Effector memory CD8-positive, alpha-beta T cell (primary cell): ENCODE measurements around the gene MBD5.

Experiments
- ATAC-seq: fragments of 150-1000 bp; cut with Tn5 transposase; replicated peaks from 2 replicates; pipeline ENCODE4 v1.10.0; 2021; ENCODE audit warnings: mild to moderate bottlenecking, moderate library complexity
- DNase-seq, 3 experiments: peaks; one replicate each; pipeline ENCODE4 v3.0.0; 2021
- H3K27ac Mint-ChIP-seq, 2 donors: one replicate each; pipeline ENCODE4 v1.8.0; 2022; ENCODE audit warnings: mild to moderate bottlenecking in 2 of 2, mixed read lengths in 2 of 2, moderate library complexity in 2 of 2
- H3K27me3 Mint-ChIP-seq, 2 donors: one replicate each; pipeline ENCODE4 v1.8.0; 2022; ENCODE audit warnings: mixed read lengths in 2 of 2
- H3K36me3 Mint-ChIP-seq: one replicate; pipeline ENCODE4 v1.8.0; 2022; ENCODE audit warnings: mild to moderate bottlenecking, moderate library complexity, mixed read lengths; ENCODE audit not compliant: insufficient read depth
- H3K4me1 Mint-ChIP-seq, 2 donors: one replicate each; pipeline ENCODE4 v1.8.0; 2022; ENCODE audit warnings: low read depth in 2 of 2, mixed read lengths in 2 of 2
- H3K4me3 Mint-ChIP-seq, 2 donors: one replicate each; pipeline ENCODE4 v1.8.0; 2022; ENCODE audit warnings: mild to moderate bottlenecking in 2 of 2, mixed read lengths in 2 of 2, moderate library complexity in 2 of 2
- H3K9me3 Mint-ChIP-seq, 2 donors: one replicate each; pipeline ENCODE4 v1.8.0; 2022; ENCODE audit warnings: mixed read lengths in 2 of 2

The MBD5 gene

DNA sequence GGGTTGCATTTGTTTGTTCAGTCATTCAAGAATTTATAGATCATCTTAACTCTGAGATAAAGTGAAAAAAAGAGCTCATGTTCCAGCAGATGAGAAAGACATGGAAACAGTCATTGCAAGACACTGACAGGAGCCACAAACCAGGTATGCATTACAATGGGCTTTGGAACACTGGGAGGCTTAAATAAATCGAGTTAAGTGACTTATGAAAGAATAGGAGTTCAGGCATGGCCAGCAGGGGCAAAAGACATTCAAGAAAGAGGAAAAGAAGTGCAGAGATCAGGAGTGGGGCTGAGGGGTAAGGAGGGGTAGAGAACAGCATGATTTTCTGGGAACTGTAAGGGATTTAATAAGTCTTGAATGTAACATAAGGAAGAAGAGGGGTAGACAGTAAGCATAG is 502.4 kb downstream of the MBD5 start:
- ATAC-seq = no peak
- H3K27ac Mint-ChIP-seq = peak overlapping the region; percentile 48 to 93
- H3K27me3 Mint-ChIP-seq = no peaks in the 10 kb centered on the region
- H3K4me1 Mint-ChIP-seq = peaks cover 32% of the 10 kb centered on the region in 2 donors
- peaks cover 4% of the 10 kb centered on the region for H3K36me3 Mint-ChIP-seq
- no peaks in the 10 kb centered on the region for H3K9me3 Mint-ChIP-seq
- DNase-seq = no peak
- no peak overlapping the region for H3K4me3 Mint-ChIP-seq

DNA sequence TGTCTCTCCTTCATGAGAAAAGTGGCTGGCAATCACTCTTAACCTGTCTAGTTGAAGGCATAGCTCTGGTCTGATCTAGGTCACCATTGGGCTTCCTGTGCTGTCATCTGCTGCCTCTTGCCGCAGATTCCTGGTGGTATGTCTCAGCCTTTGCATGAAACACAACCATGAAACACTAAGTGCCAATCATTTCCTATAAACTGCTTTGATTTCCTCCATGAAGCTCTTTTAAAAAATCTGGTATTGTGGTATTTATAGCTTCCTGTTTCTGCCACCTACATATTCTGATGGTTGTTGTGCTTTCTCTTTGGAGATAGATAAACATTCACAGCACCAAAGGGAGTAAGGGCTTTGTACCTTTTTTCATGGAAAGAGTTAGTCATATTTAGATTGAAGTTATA is 503.6 kb downstream of the MBD5 start:
- Mint-ChIP-seq H3K9me3 (no peaks in the 10 kb centered on the region), H3K36me3 (peaks cover 6% of the 10 kb centered on the region), H3K27me3 (no peaks in the 10 kb centered on the region), H3K4me3 (peak overlapping the region; percentile 9 to 68), H3K4me1 (peaks cover 34 to 37% of the 10 kb centered on the region in 2 donors), H3K27ac (peak overlapping the region; percentile 48 to 93)
- DNase-seq (peak; percentile 26 to 48 (median 47)), ATAC-seq (peak; percentile 96)

DNA sequence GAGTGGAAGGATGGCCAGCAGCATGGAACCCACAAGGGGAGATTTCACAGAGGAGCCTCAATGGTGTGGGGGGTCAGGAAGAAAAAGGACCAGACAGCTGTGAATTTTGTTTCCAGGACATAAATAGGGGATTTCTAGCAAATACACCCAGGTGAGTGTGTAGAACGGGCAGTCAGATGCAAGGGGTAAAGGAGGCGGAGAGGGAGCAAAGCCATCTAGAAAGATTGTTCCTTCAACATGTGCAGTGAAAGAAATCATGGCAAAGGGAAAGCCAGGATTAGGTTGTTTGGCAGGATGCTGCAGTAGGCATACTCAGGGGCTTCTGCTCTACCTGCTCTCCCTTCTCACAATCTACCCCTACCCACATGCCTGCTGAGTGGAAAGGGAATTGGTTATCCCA is 504.2 kb downstream of the MBD5 start:
- Mint-ChIP-seq H3K27me3 (no peaks in the 10 kb centered on the region), H3K9me3 (no peaks in the 10 kb centered on the region), H3K4me1 (peaks cover 34 to 41% of the 10 kb centered on the region in 2 donors), H3K4me3 (peak overlapping the region; percentile 9 to 68), H3K27ac (peak overlapping the region; percentile 48 to 93), H3K36me3 (peaks cover 9% of the 10 kb centered on the region)
- no peak for DNase-seq
- ATAC-seq = no peak

DNA sequence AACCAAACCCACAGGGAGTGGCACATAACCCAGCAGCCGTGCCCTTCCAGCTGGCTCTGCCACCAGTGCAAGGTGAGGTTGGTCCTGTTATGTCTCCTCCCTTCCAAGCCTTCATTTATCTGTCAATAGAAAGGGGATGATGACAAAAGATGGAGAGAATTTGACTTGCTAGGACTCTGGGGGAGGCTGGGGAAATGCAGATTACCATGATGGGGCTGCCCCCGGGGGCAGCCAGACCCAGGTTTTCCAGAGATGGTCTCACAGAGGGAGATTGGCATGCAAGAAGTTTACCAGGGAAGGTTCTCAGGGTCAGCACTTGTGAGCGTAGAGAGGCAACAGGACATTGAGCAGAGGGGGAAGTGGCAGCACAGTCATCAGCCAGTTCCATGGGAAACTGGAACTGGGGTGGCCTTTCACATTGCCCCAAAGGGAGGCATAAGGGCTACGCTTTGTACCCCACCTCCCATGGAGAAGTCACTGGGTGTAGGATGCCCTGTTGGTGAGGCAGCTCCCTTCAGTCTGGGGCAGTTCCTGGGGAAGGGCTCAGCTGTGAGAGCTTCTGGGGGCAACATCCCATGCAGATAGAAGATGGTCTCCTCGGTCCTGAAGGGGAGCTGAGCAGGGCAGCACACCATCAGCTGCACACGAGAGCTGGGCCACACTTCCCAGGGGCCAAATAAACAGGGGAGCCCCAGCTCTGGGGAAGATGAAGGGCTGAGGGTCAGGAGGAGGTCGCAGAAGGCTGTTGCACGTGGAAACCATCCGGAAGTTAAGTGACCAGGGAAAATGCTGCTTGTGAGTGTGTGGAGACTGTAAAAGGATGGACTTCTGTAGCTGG is 505.8 kb downstream of the MBD5 start:
- H3K4me3 Mint-ChIP-seq = peak overlapping the region; percentile 3 to 69
- peak overlapping the region in 1 of 2 donors; percentile 83 for H3K27ac Mint-ChIP-seq
- DNase-seq = no peak
- no peaks in the 10 kb centered on the region for H3K27me3 Mint-ChIP-seq
- ATAC-seq = no peak
- peaks cover 34 to 45% of the 10 kb centered on the region in 2 donors for H3K4me1 Mint-ChIP-seq
- peaks cover 9% of the 10 kb centered on the region for H3K36me3 Mint-ChIP-seq
- H3K9me3 Mint-ChIP-seq = no peaks in the 10 kb centered on the region

DNA sequence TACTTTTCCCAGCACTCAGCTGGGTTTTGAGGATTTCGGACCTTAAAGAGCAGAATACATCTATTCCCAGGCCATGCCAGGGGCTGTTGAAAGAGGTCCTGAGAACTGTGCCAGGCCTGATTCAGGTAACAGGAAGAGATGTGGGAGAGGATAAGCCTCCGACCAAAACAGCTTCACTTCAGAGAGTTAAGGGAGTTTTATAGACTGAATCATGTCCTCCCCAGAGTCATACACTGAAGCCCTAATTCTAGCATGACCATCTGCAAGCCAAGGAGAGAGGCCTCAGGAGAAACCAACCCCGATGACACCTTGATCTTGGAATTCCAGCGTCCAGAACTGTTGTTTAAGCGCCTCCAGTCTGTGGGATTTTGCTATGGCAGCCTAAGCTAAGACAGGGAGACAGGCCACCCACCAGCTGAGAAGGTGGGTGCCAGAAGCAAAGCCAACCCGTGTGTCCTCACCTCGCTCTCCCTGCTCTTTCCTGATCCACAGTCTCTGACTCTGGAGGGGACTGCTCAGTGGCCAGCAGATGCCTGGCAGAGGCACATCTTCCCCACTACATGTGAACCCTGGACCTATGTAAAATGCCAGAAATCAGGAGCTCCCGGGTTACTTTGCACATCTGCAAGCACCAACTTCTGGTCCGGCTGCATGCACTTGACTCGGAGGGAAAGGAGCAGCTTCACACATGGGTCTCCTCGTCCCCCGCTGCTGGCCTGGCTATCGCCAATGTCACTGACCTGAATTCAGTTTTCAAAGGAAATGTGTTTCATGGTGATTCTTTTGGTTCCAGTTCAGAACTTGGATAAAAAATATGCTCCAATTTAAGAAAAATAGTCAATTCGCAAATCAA is 506.8 kb downstream of the MBD5 start:
- Mint-ChIP-seq H3K4me1 (peaks cover 34 to 45% of the 10 kb centered on the region in 2 donors), H3K27me3 (no peaks in the 10 kb centered on the region), H3K4me3 (peak overlapping the region; percentile 34 to 69), H3K27ac (peak overlapping the region; percentile 9 to 83), H3K36me3 (peaks cover 9% of the 10 kb centered on the region), H3K9me3 (no peaks in the 10 kb centered on the region)
- ATAC-seq = no peak
- no peak for DNase-seq

DNA sequence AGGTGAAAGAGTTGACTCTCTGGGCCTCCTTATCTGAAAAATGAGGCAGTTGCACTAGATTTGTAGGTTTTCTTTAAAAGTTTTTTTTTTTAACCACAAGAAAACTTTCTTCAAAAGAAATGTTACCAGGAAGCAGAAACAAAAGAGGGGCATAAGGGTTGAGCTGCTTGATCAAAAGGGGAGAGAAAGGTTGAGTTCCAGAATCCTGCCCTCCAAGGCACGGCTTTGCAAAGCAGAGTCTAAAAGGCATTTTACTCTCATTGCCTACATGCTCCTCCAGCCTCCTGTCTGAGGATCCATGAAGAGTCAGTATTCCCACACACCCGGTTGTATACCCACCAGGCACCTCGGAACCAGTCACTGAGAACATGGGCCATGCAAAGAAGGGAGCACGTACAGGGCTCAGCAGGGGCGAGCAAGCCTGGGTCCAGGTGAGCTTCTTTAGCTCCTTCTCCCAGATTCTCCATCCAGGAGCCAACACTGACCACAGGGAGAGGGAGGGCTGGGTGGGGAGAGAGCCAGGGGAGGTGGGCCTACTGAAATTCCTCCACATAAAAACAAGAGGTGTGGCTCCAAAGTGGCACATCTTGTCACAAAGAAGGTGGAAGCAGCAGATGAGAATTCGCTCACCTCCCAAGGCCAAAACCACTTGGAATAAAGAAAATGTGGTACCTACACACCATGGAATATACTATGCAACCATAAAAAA is 507.6 kb downstream of the MBD5 start:
- ATAC-seq (no peak), DNase-seq (no peak)
- Mint-ChIP-seq H3K4me1 (peaks cover 29 to 41% of the 10 kb centered on the region in 2 donors), H3K27ac (peak overlapping the region; percentile 9 to 83), H3K9me3 (no peaks in the 10 kb centered on the region), H3K27me3 (no peaks in the 10 kb centered on the region), H3K36me3 (peaks cover 9% of the 10 kb centered on the region), H3K4me3 (peak overlapping the region; percentile 34 to 69)

DNA sequence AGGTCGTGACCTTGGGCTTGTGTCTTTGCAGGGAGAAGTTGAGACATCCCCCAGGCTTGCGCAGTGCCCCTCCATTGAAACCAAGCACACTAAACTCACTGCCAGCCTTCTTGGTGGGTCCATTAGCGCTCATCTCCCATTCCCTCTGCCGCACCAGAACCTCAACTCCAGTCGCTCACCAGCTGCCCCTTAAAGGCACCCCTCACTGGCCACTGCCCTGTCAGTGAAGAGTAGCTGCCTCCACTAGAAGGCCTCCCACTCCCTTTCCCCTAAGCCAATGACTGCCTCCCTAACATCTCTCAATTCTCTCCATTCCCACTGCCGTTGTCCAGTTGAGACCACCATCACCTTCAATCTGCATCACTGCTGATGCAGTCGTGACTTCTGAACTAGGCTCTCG is 508.9 kb downstream of the MBD5 start:
- no peak overlapping the region for H3K27ac Mint-ChIP-seq
- H3K27me3 Mint-ChIP-seq = no peaks in the 10 kb centered on the region
- peaks cover 9% of the 10 kb centered on the region for H3K36me3 Mint-ChIP-seq
- ATAC-seq = no peak
- H3K4me1 Mint-ChIP-seq = peaks cover 19 to 38% of the 10 kb centered on the region in 2 donors
- DNase-seq = no peak
- no peaks in the 10 kb centered on the region for H3K9me3 Mint-ChIP-seq
- no peak overlapping the region for H3K4me3 Mint-ChIP-seq

DNA sequence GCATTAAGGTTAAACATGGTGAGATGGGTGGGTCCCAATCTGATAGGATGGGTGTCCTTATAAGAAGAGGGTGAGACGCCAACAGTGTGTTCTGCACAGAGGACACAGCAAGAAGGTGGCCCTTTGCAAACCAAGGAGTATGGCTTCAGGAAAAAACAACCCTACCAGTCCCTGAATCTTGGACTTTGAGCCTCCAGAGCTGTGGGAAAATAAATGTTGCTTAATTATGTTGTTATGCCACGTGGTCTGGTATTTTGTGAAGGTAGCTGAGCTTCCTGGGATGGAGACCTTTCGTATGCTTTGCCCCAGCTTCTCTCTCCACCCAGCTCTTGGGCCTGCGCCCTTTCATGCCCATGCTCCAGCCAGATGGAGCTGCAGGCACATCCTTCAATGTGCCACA is 509.5 kb downstream of the MBD5 start:
- peaks cover 9% of the 10 kb centered on the region for H3K36me3 Mint-ChIP-seq
- H3K4me3 Mint-ChIP-seq = no peak overlapping the region
- no peaks in the 10 kb centered on the region for H3K27me3 Mint-ChIP-seq
- DNase-seq (no peak), ATAC-seq (no peak)
- H3K4me1 Mint-ChIP-seq = peaks cover 16 to 33% of the 10 kb centered on the region in 2 donors
- H3K9me3 Mint-ChIP-seq = no peaks in the 10 kb centered on the region
- peak overlapping the region in 1 of 2 donors; percentile 27 for H3K27ac Mint-ChIP-seq

DNA sequence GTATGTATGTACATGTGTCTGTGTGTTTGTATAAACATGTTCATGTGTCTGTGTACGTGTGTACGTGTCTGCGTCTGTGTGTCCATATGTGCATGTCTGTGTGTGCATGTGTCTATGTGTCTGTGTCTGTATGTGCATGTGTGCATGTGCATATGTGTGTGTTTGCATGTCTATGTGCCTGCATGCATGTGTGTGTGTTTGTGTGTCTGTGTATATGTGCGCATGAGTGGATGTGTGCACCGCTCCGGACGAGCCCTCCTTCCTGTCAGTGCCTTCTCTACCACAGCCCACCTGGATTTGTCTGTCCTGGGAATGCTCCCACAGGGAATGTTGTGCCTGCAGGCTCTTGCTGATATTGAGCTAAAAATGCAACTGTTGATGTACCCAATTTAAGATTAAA is 510.3 kb downstream of the MBD5 start:
- H3K36me3 Mint-ChIP-seq = peaks cover 9% of the 10 kb centered on the region
- H3K9me3 Mint-ChIP-seq = no peaks in the 10 kb centered on the region
- H3K4me1 Mint-ChIP-seq = peaks cover 15 to 27% of the 10 kb centered on the region in 2 donors
- H3K27me3 Mint-ChIP-seq = no peaks in the 10 kb centered on the region
- ATAC-seq (no peak), DNase-seq (no peak)
- no peak overlapping the region for H3K4me3 Mint-ChIP-seq
- no peak overlapping the region for H3K27ac Mint-ChIP-seq

DNA sequence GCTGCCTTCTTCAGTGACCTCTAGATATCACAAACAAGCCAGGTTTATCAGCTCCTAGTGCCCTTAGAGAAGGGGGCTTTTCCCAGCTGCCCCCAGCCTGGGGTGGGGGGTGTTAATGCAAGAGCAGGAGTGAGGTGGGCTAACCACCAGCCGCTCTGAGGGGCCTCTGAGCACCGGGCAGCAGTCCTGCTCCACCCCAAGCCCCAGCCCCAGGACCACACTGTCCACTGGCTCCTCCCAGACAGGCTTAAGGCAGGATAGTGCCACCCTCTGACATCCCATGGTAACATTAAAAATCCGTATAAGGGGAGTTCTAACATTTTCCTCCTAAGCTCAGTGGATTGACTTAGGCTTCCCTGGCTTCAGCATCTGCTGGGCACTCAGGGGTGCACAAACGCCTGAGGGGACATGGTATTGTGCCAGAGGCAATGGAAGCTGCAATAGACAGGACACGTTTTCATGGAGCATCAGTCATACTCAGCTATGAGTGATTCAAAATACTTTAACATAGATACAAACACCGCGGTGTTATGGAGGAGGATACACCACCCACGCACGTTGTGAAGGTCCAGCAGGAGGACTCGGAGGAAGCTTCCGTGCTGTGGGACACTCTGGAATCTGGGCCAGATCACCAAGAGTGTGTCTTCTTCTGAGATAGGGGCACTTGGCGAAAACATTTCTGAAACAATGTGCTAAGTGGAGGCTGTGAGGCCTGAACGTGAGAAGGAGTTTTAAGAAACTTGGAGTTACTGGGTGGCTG is 511.0 kb downstream of the MBD5 start:
- Mint-ChIP-seq H3K4me3 (no peak overlapping the region), H3K4me1 (peaks cover 10 to 21% of the 10 kb centered on the region in 2 donors), H3K27ac (peak overlapping the region in 1 of 2 donors; percentile 39), H3K36me3 (peaks cover 9% of the 10 kb centered on the region), H3K9me3 (no peaks in the 10 kb centered on the region), H3K27me3 (no peaks in the 10 kb centered on the region)
- DNase-seq = no peak
- ATAC-seq = no peak

DNA sequence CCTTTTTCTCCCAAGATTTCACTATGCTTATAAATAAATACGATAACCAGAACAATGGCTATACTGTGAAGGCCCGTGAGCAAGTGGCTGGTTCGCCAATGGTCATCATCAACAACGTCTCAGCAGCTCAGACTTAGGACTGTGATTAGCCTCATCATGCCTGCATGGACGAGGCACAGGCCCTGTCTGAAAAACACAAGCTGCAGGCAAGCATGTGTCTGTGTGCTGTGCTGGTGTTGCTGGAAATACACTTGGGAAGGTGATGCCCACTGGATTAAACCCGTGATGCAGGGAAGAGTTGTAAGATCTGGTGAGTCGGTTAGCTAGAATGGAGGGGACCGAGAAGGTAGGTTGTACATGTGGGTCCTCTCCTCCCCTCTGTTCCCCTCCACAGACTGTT is 512.1 kb downstream of the MBD5 start:
- H3K4me3 Mint-ChIP-seq = no peak overlapping the region
- H3K27me3 Mint-ChIP-seq = no peaks in the 10 kb centered on the region
- H3K27ac Mint-ChIP-seq = no peak overlapping the region
- no peak for DNase-seq
- peaks cover 7% of the 10 kb centered on the region for H3K36me3 Mint-ChIP-seq
- no peak for ATAC-seq
- peaks cover 5 to 18% of the 10 kb centered on the region in 2 donors for H3K4me1 Mint-ChIP-seq
- no peaks in the 10 kb centered on the region for H3K9me3 Mint-ChIP-seq

DNA sequence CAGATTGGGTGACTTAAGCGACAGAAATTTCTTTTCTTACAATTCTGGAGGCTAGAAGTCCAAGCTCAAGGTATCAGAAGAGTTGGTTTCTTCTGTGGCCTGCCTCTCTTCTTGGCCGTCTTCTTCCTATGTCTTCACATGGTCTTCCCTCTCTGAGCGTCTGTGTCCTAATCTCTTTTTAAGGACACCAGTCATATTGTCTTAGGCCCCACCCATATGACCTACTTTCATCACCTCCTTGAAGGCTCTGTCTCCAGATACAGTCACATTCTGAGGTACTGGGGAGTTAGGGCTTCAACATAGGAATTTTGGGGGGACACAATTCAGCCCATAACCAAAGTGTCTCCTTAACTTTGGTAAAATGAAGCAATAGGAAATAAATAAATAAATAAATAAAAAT is 512.8 kb downstream of the MBD5 start:
- H3K9me3 Mint-ChIP-seq = no peaks in the 10 kb centered on the region
- no peak overlapping the region for H3K27ac Mint-ChIP-seq
- no peak overlapping the region for H3K4me3 Mint-ChIP-seq
- H3K36me3 Mint-ChIP-seq = peaks cover 3% of the 10 kb centered on the region
- no peaks in the 10 kb centered on the region for H3K27me3 Mint-ChIP-seq
- H3K4me1 Mint-ChIP-seq = peaks cover 0 to 21% of the 10 kb centered on the region in 2 donors
- DNase-seq = no peak
- peak; percentile 37 for ATAC-seq
